Prostate gland (tissue), 2 donors: ENCODE data around the gene CCDC106.

Experiments
- CTCF ChIP-seq, 4 experiments: fragments of 200-600 bp in 2 of 4; fragments of 450-650 bp in 2 of 4; sonication (generic) in 2 of 4; IDR thresholded peaks; 1 replicate in 3 of 4; 2 replicates in 1 of 4; pipeline ENCODE4 v1.5.1; 2016 to 2019; ENCODE audit warnings: antibody characterized with exemption in 4 of 4, mild to moderate bottlenecking in 2 of 4, moderate library complexity in 2 of 4
- POLR2A ChIP-seq: fragments of 450-650 bp; IDR thresholded peaks from one replicate; pipeline ENCODE4 v1.6.1; 2016; ENCODE audit warnings: antibody characterized with exemption, mild to moderate bottlenecking
- POLR2AphosphoS5 ChIP-seq: sonication (generic); formaldehyde crosslinking; IDR thresholded peaks from one replicate; pipeline ENCODE4 v1.6.1; 2017; ENCODE audit warnings: antibody characterized with exemption

GRCh38 chr19:55603581-55604292 lies 44.3 kb upstream of the CCDC106 start:
- no peak for TF ChIP-seq POLR2A
- no peak for TF ChIP-seq CTCF (IDR thresholded peaks at IDR 0.05)
- TF ChIP-seq POLR2AphosphoS5: no peak
